Mesenchymal stem cell (in vitro differentiated cells and primary cell): ENCODE results near the gene SYNE1.

Experiments
- DNase-seq: peaks from one replicate; pipeline ENCODE4 v3.0.0-alpha.2; 2013
- H2AFZ ChIP-seq: one replicate; pipeline ENCODE4 v1.6.1; 2013; ENCODE audit warnings: low read depth, mild to moderate bottlenecking, control low read depth, inconsistent platforms, low read length, moderate library complexity
- H2AK5ac ChIP-seq: 2 replicates; pipeline ENCODE4 v1.6.1; 2013; ENCODE audit warnings: low read length, moderate library complexity, mild to moderate bottlenecking, inconsistent platforms; ENCODE audit not compliant: severe bottlenecking
- H2BK120ac ChIP-seq: one replicate; pipeline ENCODE4 v1.6.1; 2013; ENCODE audit warnings: low read depth, mild to moderate bottlenecking, inconsistent platforms, low read length, moderate library complexity
- H2BK12ac ChIP-seq, 2 experiments: one replicate each; pipeline ENCODE4 v1.6.1; 2013; ENCODE audit warnings: inconsistent platforms in 2 of 2, low read length in 2 of 2, mild to moderate bottlenecking in 2 of 2, moderate library complexity in 2 of 2, control low read depth in 1 of 2
- H2BK15ac ChIP-seq: one replicate; pipeline ENCODE4 v1.6.1; 2013; ENCODE audit warnings: mild to moderate bottlenecking, low read depth, inconsistent platforms; ENCODE audit not compliant: poor library complexity, severe bottlenecking
- H2BK5ac ChIP-seq: 2 replicates; pipeline ENCODE4 v1.6.1; 2013; ENCODE audit warnings: low read depth, mild to moderate bottlenecking, low read length, control low read depth, inconsistent platforms; ENCODE audit not compliant: poor library complexity, severe bottlenecking
- H3K14ac ChIP-seq, 2 experiments: one replicate each; pipeline ENCODE4 v1.6.1; 2013; ENCODE audit warnings: inconsistent platforms in 2 of 2, low read length in 2 of 2, control low read depth in 1 of 2, mild to moderate bottlenecking in 1 of 2, moderate library complexity in 1 of 2
- H3K18ac ChIP-seq, 2 experiments: one replicate each; pipeline ENCODE4 v1.6.1; 2013; ENCODE audit warnings: inconsistent platforms in 2 of 2, low read length in 2 of 2, control low read depth in 1 of 2, low read depth in 1 of 2, mild to moderate bottlenecking in 1 of 2
- H3K23ac ChIP-seq, 2 experiments: one replicate each; pipeline ENCODE4 v1.6.1; 2013; ENCODE audit warnings: inconsistent platforms in 2 of 2, low read length in 2 of 2, mild to moderate bottlenecking in 2 of 2, moderate library complexity in 2 of 2, control low read depth in 1 of 2
- H3K27ac ChIP-seq: 2 replicates; pipeline ENCODE4 v1.5.1; 2013; ENCODE audit warnings: mild to moderate bottlenecking, moderate library complexity, low read length, control low read depth, inconsistent platforms; ENCODE audit not compliant: poor library complexity, severe bottlenecking
- H3K27me3 ChIP-seq, 2 experiments: 2 replicates each; pipeline versions ENCODE4 v1.6.1 to v1.7.0; 2013; ENCODE audit warnings: low read length in 2 of 2, mild to moderate bottlenecking in 2 of 2, moderate library complexity in 2 of 2, control low read depth in 1 of 2, inconsistent platforms in 1 of 2; ENCODE audit not compliant: control insufficient read depth in 1 of 2, insufficient read depth in 1 of 2
- H3K36me3 ChIP-seq, 2 experiments: 2 replicates each; pipeline versions ENCODE4 v1.6.1 to v1.7.0; 2013; ENCODE audit warnings: low read length in 2 of 2, control low read depth in 1 of 2, inconsistent platforms in 1 of 2, low read depth in 1 of 2, mild to moderate bottlenecking in 1 of 2; ENCODE audit not compliant: insufficient read depth in 2 of 2, control insufficient read depth in 1 of 2
- H3K4ac ChIP-seq, 2 experiments: one replicate each; pipeline ENCODE4 v1.6.1; 2013; ENCODE audit warnings: inconsistent platforms in 2 of 2, low read length in 2 of 2, mild to moderate bottlenecking in 2 of 2, moderate library complexity in 2 of 2, control low read depth in 1 of 2, low read depth in 1 of 2
- H3K4me1 ChIP-seq: 2 replicates; pipeline ENCODE4 v1.6.1; 2013; ENCODE audit warnings: low read depth, low read length, control low read depth; ENCODE audit not compliant: control insufficient read depth, insufficient read depth
- H3K4me2 ChIP-seq: 2 replicates; pipeline ENCODE4 v1.6.1; 2013; ENCODE audit warnings: low read length, mild to moderate bottlenecking, inconsistent platforms; ENCODE audit not compliant: poor library complexity, severe bottlenecking
- H3K4me3 ChIP-seq, 2 experiments: 2 replicates each; pipeline versions ENCODE4 v1.5.1 to v1.7.0; 2013; ENCODE audit warnings: low read length in 2 of 2, mild to moderate bottlenecking in 2 of 2, control low read depth in 1 of 2, low read depth in 1 of 2; ENCODE audit not compliant: insufficient read depth in 1 of 2
- H3K79me1 ChIP-seq: replicated peaks from 2 replicates; pipeline ENCODE4 v1.6.1; 2013; ENCODE audit warnings: mild to moderate bottlenecking, control low read depth, low read length, inconsistent platforms; ENCODE audit not compliant: poor library complexity, severe bottlenecking
- H3K9ac ChIP-seq: 2 replicates; pipeline ENCODE4 v1.7.0; 2013; ENCODE audit warnings: mild to moderate bottlenecking, low read length, moderate library complexity
- H3K9me3 ChIP-seq: 2 replicates; pipeline ENCODE4 v1.7.0; 2013; ENCODE audit warnings: mild to moderate bottlenecking, low read length; ENCODE audit not compliant: control insufficient read depth
- H4K8ac ChIP-seq: one replicate; pipeline ENCODE4 v1.6.1; 2013; ENCODE audit warnings: inconsistent platforms, mild to moderate bottlenecking, low read length, moderate library complexity
- H4K91ac ChIP-seq: one replicate; pipeline ENCODE4 v1.6.1; 2013; ENCODE audit warnings: mild to moderate bottlenecking, low read length, inconsistent platforms
- WGBS: methylation state at CpG from one replicate; pipeline ENCODE4 v1.1.7; 2013; ENCODE audit warnings: mixed read lengths; 5-methylcytosine and 5-hydroxymethylcytosine counted together

Gene SYNE1

GRCh38 chr6:152573762-152574161, 63.4 kb downstream of the SYNE1 start:
- no peaks in the 10 kb centered on the region for H3K4me1 ChIP-seq
- no peak overlapping the region for H3K4ac ChIP-seq
- H3K9ac ChIP-seq: no peak overlapping the region
- no CpG with 5 or more reads among the region's 2 CpGs for WGBS
- H3K27me3 ChIP-seq: peaks cover 0 to 6% of the 10 kb centered on the region in 2 experiments
- H3K4me3 ChIP-seq: no peak overlapping the region
- H2BK12ac ChIP-seq: no peak overlapping the region
- H3K14ac ChIP-seq: no peak overlapping the region
- H3K9me3 ChIP-seq: no peaks in the 10 kb centered on the region
- no peak overlapping the region for H3K4me2 ChIP-seq
- H3K18ac ChIP-seq: no peak overlapping the region
- H3K27ac ChIP-seq: no peak overlapping the region
- no peaks in the 10 kb centered on the region for H3K36me3 ChIP-seq
- H3K23ac ChIP-seq: no peak overlapping the region
- H2BK120ac ChIP-seq: no peak overlapping the region
- no peak overlapping the region for H2AK5ac ChIP-seq
- no peak overlapping the region for H4K8ac ChIP-seq
- H2BK5ac ChIP-seq: no peak overlapping the region
- H4K91ac ChIP-seq: no peak overlapping the region
- no peak for DNase-seq
- H3K79me1 ChIP-seq: no peaks in the 10 kb centered on the region
- H2BK15ac ChIP-seq: no peak overlapping the region
- no peak overlapping the region for H2AFZ ChIP-seq

- DNase-seq: no peak
- H3K4me2 ChIP-seq: no peak overlapping the region
- no peak overlapping the region for H4K8ac ChIP-seq
- no peak overlapping the region for H3K4me3 ChIP-seq
- H2BK5ac ChIP-seq: no peak overlapping the region
- H3K9ac ChIP-seq: no peak overlapping the region
- 78% methylated on average over 6 of the region's 7 CpGs for WGBS
- no peak overlapping the region for H3K18ac ChIP-seq
- H3K23ac ChIP-seq: no peak overlapping the region
- H3K4me1 ChIP-seq: no peaks in the 10 kb centered on the region
- no peak overlapping the region for H3K4ac ChIP-seq
- peaks cover 0 to 6% of the 10 kb centered on the region in 2 experiments for H3K27me3 ChIP-seq
- H2AK5ac ChIP-seq: no peak overlapping the region
- H3K9me3 ChIP-seq: no peaks in the 10 kb centered on the region
- no peak overlapping the region for H4K91ac ChIP-seq
- no peak overlapping the region for H2AFZ ChIP-seq
- no peak overlapping the region for H2BK120ac ChIP-seq
- no peaks in the 10 kb centered on the region for H3K79me1 ChIP-seq
- H2BK12ac ChIP-seq: no peak overlapping the region
- no peak overlapping the region for H3K14ac ChIP-seq
- H3K27ac ChIP-seq: no peak overlapping the region
- H3K36me3 ChIP-seq: no peaks in the 10 kb centered on the region
- H2BK15ac ChIP-seq: no peak overlapping the region
Observed at GRCh38 chr6:152572338-152573088, 64.6 kb downstream of the SYNE1 start.

DNA sequence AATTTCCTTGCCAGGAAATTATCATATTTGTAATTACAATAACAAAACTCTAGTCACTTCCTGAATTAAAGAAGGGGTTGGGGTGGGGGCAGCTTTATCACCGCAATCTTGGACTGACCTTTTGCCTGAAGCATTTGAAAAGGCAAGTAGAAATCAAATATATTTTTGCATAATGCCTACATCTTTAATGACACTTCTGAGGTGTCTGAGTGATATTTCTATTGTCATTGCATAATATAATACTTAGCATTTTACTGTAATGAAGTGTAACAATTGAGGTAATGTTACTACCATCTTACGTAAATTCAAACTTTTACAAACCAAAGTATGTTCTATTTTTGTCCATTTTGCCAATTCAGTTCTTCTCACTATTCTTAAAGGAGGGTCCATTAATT, 65.2 kb downstream of the SYNE1 start:
- Histone ChIP-seq H3K27me3 (peaks cover 0 to 6% of the 10 kb centered on the region in 2 experiments), H3K9me3 (no peaks in the 10 kb centered on the region), H3K18ac (no peak overlapping the region), H2BK120ac (no peak overlapping the region), H4K8ac (no peak overlapping the region), H4K91ac (no peak overlapping the region), H3K9ac (no peak overlapping the region), H3K23ac (no peak overlapping the region), H2AK5ac (no peak overlapping the region), H3K79me1 (no peaks in the 10 kb centered on the region), H2BK5ac (no peak overlapping the region), H3K4me1 (no peaks in the 10 kb centered on the region), H2BK15ac (no peak overlapping the region), H3K4ac (no peak overlapping the region), H3K27ac (no peak overlapping the region), H3K4me3 (no peak overlapping the region), H2BK12ac (no peak overlapping the region), H3K36me3 (no peaks in the 10 kb centered on the region), H3K14ac (no peak overlapping the region), H3K4me2 (no peak overlapping the region), H2AFZ (no peak overlapping the region)
- WGBS: 100% methylated on average over 2 of the region's 2 CpGs
- DNase-seq: no peak

- H3K9me3 ChIP-seq: no peaks in the 10 kb centered on the region
- no peak overlapping the region for H3K27ac ChIP-seq
- H2BK12ac ChIP-seq: no peak overlapping the region
- H3K36me3 ChIP-seq: no peaks in the 10 kb centered on the region
- no peaks in the 10 kb centered on the region for H3K4me1 ChIP-seq
- H3K18ac ChIP-seq: no peak overlapping the region
- DNase-seq: no peak
- no peak overlapping the region for H2BK120ac ChIP-seq
- no peak overlapping the region for H2BK15ac ChIP-seq
- H4K91ac ChIP-seq: no peak overlapping the region
- no peak overlapping the region for H3K14ac ChIP-seq
- H3K23ac ChIP-seq: no peak overlapping the region
- no peak overlapping the region for H4K8ac ChIP-seq
- no peak overlapping the region for H3K4me3 ChIP-seq
- no peak overlapping the region for H3K4me2 ChIP-seq
- no peak overlapping the region for H3K4ac ChIP-seq
- no peak overlapping the region for H2AFZ ChIP-seq
- no peaks in the 10 kb centered on the region for H3K79me1 ChIP-seq
- H3K27me3 ChIP-seq: peaks cover 0 to 6% of the 10 kb centered on the region in 2 experiments
- H2BK5ac ChIP-seq: no peak overlapping the region
- no peak overlapping the region for H3K9ac ChIP-seq
- no peak overlapping the region for H2AK5ac ChIP-seq
- no CpG with 5 or more reads among the region's 1 CpG for WGBS
Observed at GRCh38 chr6:152571089-152571488, 66.1 kb downstream of the SYNE1 start.
